ENCODE data around the gene LRCH1. TPM values are rescaled to one million over a fixed set of nuclear protein-coding genes. Genes with fewer than 3 reads are reported as not detected.

LRCH1 gene
- total RNA-seq, 1 donor from 2014 or later = 13.1 TPM

- DNase-seq = no peak
- H3K36me3 ChIP-seq = no peaks in the 10 kb centered on the region
- H3K4me3 ChIP-seq = no peak overlapping the region
- TF ChIP-seq CTCF (IDR thresholded peaks at IDR 0.05; ENCODE audit: borderline replicate concordance) = no peak
- H3K9me3 ChIP-seq (replicated peaks) = no peaks in the 10 kb centered on the region
- H3K4me1 ChIP-seq = peaks cover 70% of the 10 kb centered on the region
- H3K27me3 ChIP-seq (ENCODE audit: low read depth) = no peaks in the 10 kb centered on the region
- H3K27ac ChIP-seq (replicated peaks) = peak overlapping the region; percentile 86
- intact Hi-C loops (cut with micrococcal nuclease) = no loop called here
Observed at GRCh38 chr13:46656786-46657185, 103.8 kb downstream of the LRCH1 start.

- H3K4me3 ChIP-seq = no peak overlapping the region
- no peaks in the 10 kb centered on the region for H3K9me3 ChIP-seq (replicated peaks)
- TF ChIP-seq CTCF (IDR thresholded peaks at IDR 0.05; ENCODE audit: borderline replicate concordance) = no peak
- intact Hi-C loops (cut with micrococcal nuclease) = loop anchor here (10.0 kb wide), 1 partner anchor 105 kb away; the partner anchor contains the start of gene LRCH1
- H3K27ac ChIP-seq (replicated peaks) = no peak overlapping the region
- DNase-seq = no peak
- H3K4me1 ChIP-seq = peaks cover 92% of the 10 kb centered on the region
- no peaks in the 10 kb centered on the region for H3K36me3 ChIP-seq
- H3K27me3 ChIP-seq (ENCODE audit: low read depth) = no peaks in the 10 kb centered on the region
Observed at GRCh38 chr13:46659413-46660065, 106.6 kb downstream of the LRCH1 start.

GRCh38 chr13:46660416-46660815 lies 107.4 kb downstream of the LRCH1 start:
- Histone ChIP-seq H3K9me3 (replicated peaks) (no peaks in the 10 kb centered on the region), H3K4me1 (peaks cover 92% of the 10 kb centered on the region), H3K36me3 (no peaks in the 10 kb centered on the region), H3K27ac (replicated peaks) (peak overlapping the region; percentile 2), H3K27me3 (ENCODE audit: low read depth) (no peaks in the 10 kb centered on the region), H3K4me3 (no peak overlapping the region)
- no peak for DNase-seq
- intact Hi-C loops (cut with micrococcal nuclease) = loop anchor here (10.0 kb wide), 1 partner anchor 106 kb away; the partner anchor contains the start of gene LRCH1
- no peak for TF ChIP-seq CTCF (IDR thresholded peaks at IDR 0.05; ENCODE audit: borderline replicate concordance)

- Histone ChIP-seq H3K9me3 (replicated peaks) (no peaks in the 10 kb centered on the region), H3K27me3 (ENCODE audit: low read depth) (no peaks in the 10 kb centered on the region), H3K4me3 (no peak overlapping the region), H3K4me1 (peaks cover 92% of the 10 kb centered on the region), H3K27ac (replicated peaks) (peak overlapping the region; percentile 2), H3K36me3 (no peaks in the 10 kb centered on the region)
- intact Hi-C loops (cut with micrococcal nuclease) = loop anchor here (10.0 kb wide), 1 partner anchor 106 kb away; the partner anchor contains the start of gene LRCH1
- DNase-seq = no peak
- TF ChIP-seq CTCF (IDR thresholded peaks at IDR 0.05; ENCODE audit: borderline replicate concordance) = no peak
Observed at GRCh38 chr13:46660857-46661256, 107.9 kb downstream of the LRCH1 start.

- intact Hi-C loops (cut with micrococcal nuclease) = loop anchor here (10.0 kb wide), 1 partner anchor 108 kb away; the partner anchor contains the start of gene LRCH1
- Histone ChIP-seq H3K36me3 (no peaks in the 10 kb centered on the region), H3K27ac (replicated peaks) (peak overlapping the region; percentile 50), H3K9me3 (replicated peaks) (no peaks in the 10 kb centered on the region), H3K4me1 (peaks cover 93% of the 10 kb centered on the region), H3K4me3 (no peak overlapping the region), H3K27me3 (ENCODE audit: low read depth) (no peaks in the 10 kb centered on the region)
- no peak for DNase-seq
- TF ChIP-seq CTCF (IDR thresholded peaks at IDR 0.05; ENCODE audit: borderline replicate concordance) = no peak
Observed at GRCh38 chr13:46662690-46663089, 109.7 kb downstream of the LRCH1 start.

All from left ventricle myocardium inferior (tissue), 1 donor.